Prostate gland (tissue), 2 donors: ENCODE measurements around the gene FEM1A. TPM values are rescaled to one million over a fixed set of nuclear protein-coding genes. Genes with fewer than 3 reads are reported as not detected.
A peak's percentile ranks its signal among the peaks of the same experiment; 100 is the strongest.
"Not testable (repeated sequence)": the region's sequence is repeated elsewhere in the genome, so short reads cannot be mapped to it uniquely, and the experiment has no call there.

Experiments used
- DNase-seq: peaks from one replicate; pipeline ENCODE4 v3.0.0-alpha.2; 2019; ENCODE audit warnings: low spot score
- H3K27ac ChIP-seq, 2 donors: fragments of 200-600 bp; sonication (generic); 2 replicates each; pipeline ENCODE4 v1.5.1; 2017 to 2019
- H3K27me3 ChIP-seq: fragments of 200-600 bp; sonication (generic); replicated peaks from 2 replicates; pipeline ENCODE4 v1.5.1; 2019; ENCODE audit not compliant: insufficient read depth
- H3K36me3 ChIP-seq, 2 donors: fragments of 200-600 bp; sonication (generic); 1 replicate in 1 of 2; 2 replicates in 1 of 2; pipeline versions ENCODE4 v1.5.1 to v1.8.1; 2017 to 2019
- H3K4me1 ChIP-seq: fragments of 200-600 bp; sonication (generic); replicated peaks from 2 replicates; pipeline ENCODE4 v1.5.1; 2019
- H3K4me3 ChIP-seq, 2 donors: fragments of 200-600 bp; sonication (generic); 2 replicates each; pipeline ENCODE4 v1.5.1; 2017 to 2019
- H3K9me3 ChIP-seq: fragments of 200-600 bp; sonication (generic); 2 replicates; pipeline ENCODE4 v1.5.1; 2017
- CTCF ChIP-seq, 4 experiments: fragments of 200-600 bp in 2 of 4; fragments of 450-650 bp in 2 of 4; sonication (generic) in 2 of 4; IDR thresholded peaks; 1 replicate in 3 of 4; 2 replicates in 1 of 4; pipeline ENCODE4 v1.5.1; 2016 to 2019; ENCODE audit warnings: antibody characterized with exemption in 4 of 4, mild to moderate bottlenecking in 2 of 4, moderate library complexity in 2 of 4
- POLR2A ChIP-seq: fragments of 450-650 bp; IDR thresholded peaks from one replicate; pipeline ENCODE4 v1.6.1; 2016; ENCODE audit warnings: antibody characterized with exemption, mild to moderate bottlenecking
- POLR2AphosphoS5 ChIP-seq: sonication (generic); formaldehyde crosslinking; IDR thresholded peaks from one replicate; pipeline ENCODE4 v1.6.1; 2017; ENCODE audit warnings: antibody characterized with exemption
- WGBS: methylation state at CpG from one replicate; pipeline ENCODE4 v1.1.5; 2018; 5-methylcytosine and 5-hydroxymethylcytosine counted together
- intact Hi-C: fragments of 100-400 bp; cut with DNase I; formaldehyde crosslinking; loops from one replicate; pipeline ENCODE4 v1.14.2; 2022
- total RNA-seq, 2 donors: library from RNA; depleted of rRNA; stranded (reverse); fragments of >200 nt; gene quantifications; one replicate each; pipeline ENCODE4 v1.1.0, GENCODE V29; 2016

The FEM1A gene
- total RNA-seq, result 10 to 100 TPM; 20.7 to 30.4 TPM

- WGBS, result under 1% methylated on average over 60 of the region's 80 CpGs
- peak within 1 kb of the TSS; percentile 89 to 90 for H3K27ac ChIP-seq
- intact Hi-C loops, result loop anchor here (5.0 kb wide), 1 partner anchor 59 kb away; no protein-coding TSS in a partner anchor
- peaks cover 0 to 7% of the 10 kb centered on the region in 2 donors for H3K36me3 ChIP-seq
- no peaks in the 10 kb centered on the region for H3K27me3 ChIP-seq
- no peaks in the 10 kb centered on the region for H3K9me3 ChIP-seq
- H3K4me3 ChIP-seq, result peak within 1 kb of the TSS; percentile 92 to 94
- H3K4me1 ChIP-seq, result peaks cover 21% of the 10 kb centered on the region
- TF ChIP-seq POLR2AphosphoS5 (peak; percentile 97), CTCF (IDR thresholded peaks at IDR 0.05) (peak; percentile 90 to 100 (median 98)), POLR2A (peak; percentile 72)
- DNase-seq, result peak; percentile 100
Observed at GRCh38 chr19:4791183-4792018, at the start of gene FEM1A. TSS of gene FEM1A (plus strand) at chr19:4791734. CDS start at chr19:4791855, 121 bp downstream.

- intact Hi-C loops, result no loop called here
- WGBS, result 31% methylated on average over 12 of the region's 12 CpGs
- Histone ChIP-seq H3K27ac (no peak overlapping the region), H3K36me3 (no peaks in the 10 kb centered on the region), H3K4me3 (no peak overlapping the region), H3K4me1 (no peaks in the 10 kb centered on the region), H3K27me3 (no peaks in the 10 kb centered on the region), H3K9me3 (no peaks in the 10 kb centered on the region)
- TF ChIP-seq CTCF (IDR thresholded peaks at IDR 0.05) (no peak), POLR2AphosphoS5 (no peak), POLR2A (no peak)
- no peak for DNase-seq
Observed at GRCh38 chr19:4742723-4743646, 48.5 kb upstream of the FEM1A start.

- no peak for DNase-seq
- 45% methylated on average over 8 of the region's 8 CpGs for WGBS
- TF ChIP-seq POLR2AphosphoS5 (peak; percentile 23), POLR2A (no peak)
- Histone ChIP-seq H3K9me3 (no peaks in the 10 kb centered on the region), H3K36me3 (no peaks in the 10 kb centered on the region), H3K4me1 (no peaks in the 10 kb centered on the region), H3K4me3 (no peak overlapping the region), H3K27me3 (no peaks in the 10 kb centered on the region), H3K27ac (no peak overlapping the region)
- intact Hi-C loops, result no loop called here
Observed at GRCh38 chr19:4744451-4745174, 46.9 kb upstream of the FEM1A start.

GRCh38 chr19:4745175-4745574 is 46.4 kb upstream of the FEM1A start:
- DNase-seq, H3K27me3 ChIP-seq, H3K4me1 ChIP-seq, H3K4me3 ChIP-seq, H3K27ac ChIP-seq, intact Hi-C loops, H3K9me3 ChIP-seq, H3K36me3 ChIP-seq: not testable (repeated sequence)
- 77% methylated on average over 10 of the region's 10 CpGs for WGBS

GRCh38 chr19:4745986-4746385 is 45.5 kb upstream of the FEM1A start:
- Histone ChIP-seq H3K27me3 (no peaks in the 10 kb centered on the region), H3K4me1 (no peaks in the 10 kb centered on the region), H3K27ac (no peak overlapping the region), H3K4me3 (no peak overlapping the region), H3K9me3 (no peaks in the 10 kb centered on the region), H3K36me3 (no peaks in the 10 kb centered on the region)
- TF ChIP-seq CTCF (IDR thresholded peaks at IDR 0.05), result no peak
- TF ChIP-seq POLR2AphosphoS5, result no peak
- TF ChIP-seq POLR2A, result no peak
- intact Hi-C loops, result no loop called here
- 74% methylated on average over 8 of the region's 8 CpGs for WGBS
- DNase-seq, result no peak
